ENCODE data around the gene SEZ6.

SEZ6 gene

DNA sequence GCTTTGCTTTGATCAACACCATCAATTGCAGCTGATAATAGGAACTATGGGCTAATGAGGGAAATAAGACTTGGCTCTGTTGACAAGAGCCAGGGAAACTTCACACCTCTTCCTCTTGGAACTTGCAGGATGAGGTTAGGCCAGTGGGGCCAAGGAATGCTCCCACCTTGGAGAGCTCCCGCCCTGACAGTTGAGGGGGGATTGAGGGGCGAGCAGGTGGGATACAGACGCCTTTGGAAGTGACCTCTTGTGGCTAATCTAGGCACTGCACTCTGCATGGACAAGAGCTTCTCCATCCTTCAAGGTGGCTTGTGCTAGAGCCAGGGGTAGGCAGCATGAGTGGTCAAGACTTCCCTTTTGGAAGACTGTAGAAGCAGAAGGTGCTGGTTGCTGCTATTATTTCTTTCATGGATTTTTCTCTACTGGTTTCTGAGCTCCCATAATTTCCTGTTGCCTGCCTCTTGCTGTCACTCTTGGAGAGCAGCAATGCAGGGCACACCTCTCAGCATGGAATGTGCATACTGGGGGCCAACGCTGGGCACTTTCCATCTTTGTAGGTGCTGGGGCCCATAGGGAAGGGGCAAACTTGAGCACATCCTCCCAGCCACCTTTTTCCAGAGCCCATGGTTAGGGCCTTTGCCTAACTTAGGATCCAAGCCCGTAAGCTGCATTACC lies 52.3 kb downstream of the SEZ6 start (continued):
- peak; percentile 48 for TF ChIP-seq IKZF3 (tag by site-specific recombination; IDR thresholded peaks at IDR 0.05)
- TF ChIP-seq ZNF548 (tag by site-specific recombination; IDR thresholded peaks at IDR 0.05) = no peak
- no peak for TF ChIP-seq ZNF549 (tag by site-specific recombination; IDR thresholded peaks at IDR 0.05)
- TF ChIP-seq ZNF837 (tag by site-specific recombination; IDR thresholded peaks at IDR 0.05) = no peak
- TF ChIP-seq, protein P1, sequence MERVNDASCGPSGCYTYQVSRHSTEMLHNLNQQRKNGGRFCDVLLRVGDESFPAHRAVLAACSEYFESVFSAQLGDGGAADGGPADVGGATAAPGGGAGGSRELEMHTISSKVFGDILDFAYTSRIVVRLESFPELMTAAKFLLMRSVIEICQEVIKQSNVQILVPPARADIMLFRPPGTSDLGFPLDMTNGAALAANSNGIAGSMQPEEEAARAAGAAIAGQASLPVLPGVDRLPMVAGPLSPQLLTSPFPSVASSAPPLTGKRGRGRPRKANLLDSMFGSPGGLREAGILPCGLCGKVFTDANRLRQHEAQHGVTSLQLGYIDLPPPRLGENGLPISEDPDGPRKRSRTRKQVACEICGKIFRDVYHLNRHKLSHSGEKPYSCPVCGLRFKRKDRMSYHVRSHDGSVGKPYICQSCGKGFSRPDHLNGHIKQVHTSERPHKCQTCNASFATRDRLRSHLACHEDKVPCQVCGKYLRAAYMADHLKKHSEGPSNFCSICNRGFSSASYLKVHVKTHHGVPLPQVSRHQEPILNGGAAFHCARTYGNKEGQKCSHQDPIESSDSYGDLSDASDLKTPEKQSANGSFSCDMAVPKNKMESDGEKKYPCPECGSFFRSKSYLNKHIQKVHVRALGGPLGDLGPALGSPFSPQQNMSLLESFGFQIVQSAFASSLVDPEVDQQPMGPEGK (tag by site-specific recombination; IDR thresholded peaks at IDR 0.05) = peak; percentile 35; the same call in 1 of the 2 replicates
- TF ChIP-seq ZNF146 (tag by site-specific recombination; IDR thresholded peaks at IDR 0.05) = no peak
- no peak for TF ChIP-seq ZIC2 (tag by site-specific recombination; IDR thresholded peaks at IDR 0.05)
- TF ChIP-seq, protein P2, sequence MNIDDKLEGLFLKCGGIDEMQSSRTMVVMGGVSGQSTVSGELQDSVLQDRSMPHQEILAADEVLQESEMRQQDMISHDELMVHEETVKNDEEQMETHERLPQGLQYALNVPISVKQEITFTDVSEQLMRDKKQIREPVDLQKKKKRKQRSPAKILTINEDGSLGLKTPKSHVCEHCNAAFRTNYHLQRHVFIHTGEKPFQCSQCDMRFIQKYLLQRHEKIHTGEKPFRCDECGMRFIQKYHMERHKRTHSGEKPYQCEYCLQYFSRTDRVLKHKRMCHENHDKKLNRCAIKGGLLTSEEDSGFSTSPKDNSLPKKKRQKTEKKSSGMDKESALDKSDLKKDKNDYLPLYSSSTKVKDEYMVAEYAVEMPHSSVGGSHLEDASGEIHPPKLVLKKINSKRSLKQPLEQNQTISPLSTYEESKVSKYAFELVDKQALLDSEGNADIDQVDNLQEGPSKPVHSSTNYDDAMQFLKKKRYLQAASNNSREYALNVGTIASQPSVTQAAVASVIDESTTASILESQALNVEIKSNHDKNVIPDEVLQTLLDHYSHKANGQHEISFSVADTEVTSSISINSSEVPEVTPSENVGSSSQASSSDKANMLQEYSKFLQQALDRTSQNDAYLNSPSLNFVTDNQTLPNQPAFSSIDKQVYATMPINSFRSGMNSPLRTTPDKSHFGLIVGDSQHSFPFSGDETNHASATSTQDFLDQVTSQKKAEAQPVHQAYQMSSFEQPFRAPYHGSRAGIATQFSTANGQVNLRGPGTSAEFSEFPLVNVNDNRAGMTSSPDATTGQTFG (tag by site-specific recombination; IDR thresholded peaks at IDR 0.05; ENCODE audit: borderline replicate concordance) = no peak
- TF ChIP-seq ZNF629 (tag by site-specific recombination; IDR thresholded peaks at IDR 0.05) = 0 out of 2 replicates have a peak, but pooled peaks have one; percentile 29
- no peak for TF ChIP-seq ZNF626 (tag by site-specific recombination; IDR thresholded peaks at IDR 0.05)
- no peak for TF ChIP-seq ZBTB17 (tag by site-specific recombination; IDR thresholded peaks at IDR 0.05)
- TF ChIP-seq ZNF76 (tag by site-specific recombination; IDR thresholded peaks at IDR 0.05; ENCODE audit: borderline replicate concordance, low read depth) = no peak
- TF ChIP-seq ZNF670 (tag by site-specific recombination; IDR thresholded peaks at IDR 0.05; ENCODE audit: low read depth) = no peak
- TF ChIP-seq ZEB2 (tag by site-specific recombination; IDR thresholded peaks at IDR 0.05) = 0 out of 2 replicates have a peak, but pooled peaks have one; percentile 27
- no peak for TF ChIP-seq SP3 (tag by site-specific recombination; IDR thresholded peaks at IDR 0.05)
- no peak for TF ChIP-seq ZNF16 (tag by site-specific recombination; IDR thresholded peaks at IDR 0.05; ENCODE audit: low read depth)
- no peak for TF ChIP-seq ZNF121 (tag by site-specific recombination; IDR thresholded peaks at IDR 0.05)
- no peak for TF ChIP-seq ZNF248 (tag by site-specific recombination; IDR thresholded peaks at IDR 0.05)
- no peak for TF ChIP-seq ZNF529 (tag by site-specific recombination; IDR thresholded peaks at IDR 0.05; ENCODE audit: insufficient replicate concordance)
- TF ChIP-seq, protein P3, sequence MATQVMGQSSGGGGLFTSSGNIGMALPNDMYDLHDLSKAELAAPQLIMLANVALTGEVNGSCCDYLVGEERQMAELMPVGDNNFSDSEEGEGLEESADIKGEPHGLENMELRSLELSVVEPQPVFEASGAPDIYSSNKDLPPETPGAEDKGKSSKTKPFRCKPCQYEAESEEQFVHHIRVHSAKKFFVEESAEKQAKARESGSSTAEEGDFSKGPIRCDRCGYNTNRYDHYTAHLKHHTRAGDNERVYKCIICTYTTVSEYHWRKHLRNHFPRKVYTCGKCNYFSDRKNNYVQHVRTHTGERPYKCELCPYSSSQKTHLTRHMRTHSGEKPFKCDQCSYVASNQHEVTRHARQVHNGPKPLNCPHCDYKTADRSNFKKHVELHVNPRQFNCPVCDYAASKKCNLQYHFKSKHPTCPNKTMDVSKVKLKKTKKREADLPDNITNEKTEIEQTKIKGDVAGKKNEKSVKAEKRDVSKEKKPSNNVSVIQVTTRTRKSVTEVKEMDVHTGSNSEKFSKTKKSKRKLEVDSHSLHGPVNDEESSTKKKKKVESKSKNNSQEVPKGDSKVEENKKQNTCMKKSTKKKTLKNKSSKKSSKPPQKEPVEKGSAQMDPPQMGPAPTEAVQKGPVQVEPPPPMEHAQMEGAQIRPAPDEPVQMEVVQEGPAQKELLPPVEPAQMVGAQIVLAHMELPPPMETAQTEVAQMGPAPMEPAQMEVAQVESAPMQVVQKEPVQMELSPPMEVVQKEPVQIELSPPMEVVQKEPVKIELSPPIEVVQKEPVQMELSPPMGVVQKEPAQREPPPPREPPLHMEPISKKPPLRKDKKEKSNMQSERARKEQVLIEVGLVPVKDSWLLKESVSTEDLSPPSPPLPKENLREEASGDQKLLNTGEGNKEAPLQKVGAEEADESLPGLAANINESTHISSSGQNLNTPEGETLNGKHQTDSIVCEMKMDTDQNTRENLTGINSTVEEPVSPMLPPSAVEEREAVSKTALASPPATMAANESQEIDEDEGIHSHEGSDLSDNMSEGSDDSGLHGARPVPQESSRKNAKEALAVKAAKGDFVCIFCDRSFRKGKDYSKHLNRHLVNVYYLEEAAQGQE (tag by site-specific recombination; IDR thresholded peaks at IDR 0.05) = peak; percentile 99
- TF ChIP-seq, protein P4, sequence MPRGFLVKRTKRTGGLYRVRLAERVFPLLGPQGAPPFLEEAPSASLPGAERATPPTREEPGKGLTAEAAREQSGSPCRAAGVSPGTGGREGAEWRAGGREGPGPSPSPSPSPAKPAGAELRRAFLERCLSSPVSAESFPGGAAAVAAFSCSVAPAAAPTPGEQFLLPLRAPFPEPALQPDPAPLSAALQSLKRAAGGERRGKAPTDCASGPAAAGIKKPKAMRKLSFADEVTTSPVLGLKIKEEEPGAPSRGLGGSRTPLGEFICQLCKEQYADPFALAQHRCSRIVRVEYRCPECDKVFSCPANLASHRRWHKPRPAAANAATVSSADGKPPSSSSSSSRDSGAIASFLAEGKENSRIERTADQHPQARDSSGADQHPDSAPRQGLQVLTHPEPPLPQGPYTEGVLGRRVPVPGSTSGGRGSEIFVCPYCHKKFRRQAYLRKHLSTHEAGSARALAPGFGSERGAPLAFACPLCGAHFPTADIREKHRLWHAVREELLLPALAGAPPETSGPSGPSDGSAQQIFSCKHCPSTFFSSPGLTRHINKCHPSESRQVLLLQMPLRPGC (tag by site-specific recombination; IDR thresholded peaks at IDR 0.05) = no peak
- TF ChIP-seq, protein P5, sequence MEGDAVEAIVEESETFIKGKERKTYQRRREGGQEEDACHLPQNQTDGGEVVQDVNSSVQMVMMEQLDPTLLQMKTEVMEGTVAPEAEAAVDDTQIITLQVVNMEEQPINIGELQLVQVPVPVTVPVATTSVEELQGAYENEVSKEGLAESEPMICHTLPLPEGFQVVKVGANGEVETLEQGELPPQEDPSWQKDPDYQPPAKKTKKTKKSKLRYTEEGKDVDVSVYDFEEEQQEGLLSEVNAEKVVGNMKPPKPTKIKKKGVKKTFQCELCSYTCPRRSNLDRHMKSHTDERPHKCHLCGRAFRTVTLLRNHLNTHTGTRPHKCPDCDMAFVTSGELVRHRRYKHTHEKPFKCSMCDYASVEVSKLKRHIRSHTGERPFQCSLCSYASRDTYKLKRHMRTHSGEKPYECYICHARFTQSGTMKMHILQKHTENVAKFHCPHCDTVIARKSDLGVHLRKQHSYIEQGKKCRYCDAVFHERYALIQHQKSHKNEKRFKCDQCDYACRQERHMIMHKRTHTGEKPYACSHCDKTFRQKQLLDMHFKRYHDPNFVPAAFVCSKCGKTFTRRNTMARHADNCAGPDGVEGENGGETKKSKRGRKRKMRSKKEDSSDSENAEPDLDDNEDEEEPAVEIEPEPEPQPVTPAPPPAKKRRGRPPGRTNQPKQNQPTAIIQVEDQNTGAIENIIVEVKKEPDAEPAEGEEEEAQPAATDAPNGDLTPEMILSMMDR (tag by site-specific recombination; IDR thresholded peaks at IDR 0.05) = peak; percentile 59; the same call in 1 of the 2 replicates
- no peak for TF ChIP-seq ZNF555 (tag by site-specific recombination; conservative IDR thresholded peaks at IDR 0.05)
- TF ChIP-seq ZNF394 (tag by site-specific recombination; IDR thresholded peaks at IDR 0.05; ENCODE audit: borderline replicate concordance) = peak; percentile 68; the same call in 1 of the 2 replicates
- TF ChIP-seq ZNF174 (tag by site-specific recombination; IDR thresholded peaks at IDR 0.05) = no peak
- peak; percentile 99 for TF ChIP-seq ZNF2 (tag by site-specific recombination; IDR thresholded peaks at IDR 0.05)
- no peak for TF ChIP-seq HOXA7 (CRISPR knock-in tag; IDR thresholded peaks at IDR 0.05; ENCODE audit: borderline replicate concordance)
- no peak for TF ChIP-seq KLF10 (tag by site-specific recombination; IDR thresholded peaks at IDR 0.05)
